GM18511 (cell line): Measurements from ENCODE around the gene GPC6.
"Not testable (repeated sequence)": the region's sequence is repeated elsewhere in the genome, so short reads cannot be mapped to it uniquely, and the experiment has no call there.

Experiments
- ATAC-seq: cut with Tn5 transposase; IDR thresholded peaks from one replicate; pipeline ENCODE4 v1.9.1; 2021; ENCODE audit warnings: mild to moderate bottlenecking, moderate library complexity; ENCODE audit not compliant: unreplicated experiment

Gene GPC6

GRCh38 chr13:93496117-93496516 is 269.5 kb downstream of the GPC6 start:
- ATAC-seq = not testable (repeated sequence)

- no peak for ATAC-seq
These were observed 270.5 kb downstream of the GPC6 start for GRCh38 chr13:93496985-93497673.

DNA sequence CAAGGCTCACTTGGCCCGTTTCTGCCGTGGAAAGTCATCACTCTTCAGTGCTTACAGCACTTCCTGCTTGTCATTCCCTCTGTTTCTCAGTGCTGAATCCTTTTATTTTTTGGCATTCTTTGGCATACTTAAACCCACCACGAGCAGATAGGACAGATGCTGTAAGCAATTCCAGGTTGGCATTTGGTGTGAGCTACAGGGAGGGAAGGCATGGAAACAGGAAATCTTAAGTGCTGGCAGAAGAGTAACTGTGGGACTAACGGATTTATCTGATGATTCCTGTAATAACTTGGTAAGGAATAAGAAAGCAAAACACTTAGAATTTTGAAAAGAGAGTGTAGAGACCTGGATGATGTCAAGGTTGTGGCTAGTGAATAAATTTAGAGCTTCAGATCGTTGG is 273.4 kb downstream of the GPC6 start:
- no peak for ATAC-seq

- no peak for ATAC-seq
These were observed 275.5 kb downstream of the GPC6 start for GRCh38 chr13:93502071-93502470.

DNA sequence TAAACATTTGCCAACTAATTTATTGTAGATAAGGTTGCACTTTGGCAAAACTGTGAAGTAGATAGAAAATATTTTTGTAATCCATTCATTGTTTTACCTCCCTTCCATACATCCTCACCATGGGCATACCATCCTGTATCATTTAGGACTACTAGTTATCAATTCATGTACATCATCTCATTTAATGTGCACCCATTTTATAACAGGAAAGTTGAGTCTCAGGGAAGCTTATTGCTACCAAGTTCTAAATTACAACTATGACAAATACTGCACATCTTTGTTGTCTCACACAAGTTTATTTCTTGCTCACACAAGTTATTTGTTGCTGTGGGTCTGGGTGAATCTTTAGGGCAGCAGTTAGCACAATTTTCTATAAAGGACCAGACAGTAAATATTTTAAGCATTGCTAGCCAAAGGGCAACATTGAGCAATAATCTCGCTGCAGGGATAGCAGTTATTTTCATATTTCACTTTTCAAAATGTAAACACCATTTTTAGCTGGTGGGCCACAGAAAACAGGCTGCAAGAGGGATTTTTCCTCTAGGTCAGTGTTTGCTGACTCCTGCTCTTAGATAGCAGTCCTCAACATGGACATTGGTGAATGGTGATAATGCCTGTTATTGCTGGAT is 276.5 kb downstream of the GPC6 start:
- no peak for ATAC-seq

- no peak for ATAC-seq
These were observed 278.7 kb downstream of the GPC6 start for GRCh38 chr13:93505104-93505952.

DNA sequence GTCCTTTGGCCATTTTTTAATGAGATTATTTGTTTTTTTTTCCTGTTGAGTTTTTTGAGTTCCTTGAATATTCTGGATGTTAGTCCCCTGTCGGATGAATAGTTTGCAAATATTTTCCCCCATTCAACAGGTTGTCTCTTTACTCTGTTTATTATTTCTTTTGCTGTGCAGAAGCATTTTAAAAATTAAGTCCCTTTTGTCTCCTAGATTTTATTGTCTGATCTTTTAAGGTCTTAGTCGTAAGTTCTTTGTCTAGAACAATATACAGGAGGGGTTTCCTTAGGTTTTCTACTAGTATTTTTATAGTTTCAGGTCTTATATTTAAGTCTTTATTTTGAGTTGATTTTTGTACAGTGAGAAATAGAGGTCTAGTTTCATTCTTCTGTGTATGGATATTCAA is 284.4 kb downstream of the GPC6 start:
- no peak for ATAC-seq

GRCh38 chr13:93515267-93515666 is 288.7 kb downstream of the GPC6 start:
- no peak for ATAC-seq

DNA sequence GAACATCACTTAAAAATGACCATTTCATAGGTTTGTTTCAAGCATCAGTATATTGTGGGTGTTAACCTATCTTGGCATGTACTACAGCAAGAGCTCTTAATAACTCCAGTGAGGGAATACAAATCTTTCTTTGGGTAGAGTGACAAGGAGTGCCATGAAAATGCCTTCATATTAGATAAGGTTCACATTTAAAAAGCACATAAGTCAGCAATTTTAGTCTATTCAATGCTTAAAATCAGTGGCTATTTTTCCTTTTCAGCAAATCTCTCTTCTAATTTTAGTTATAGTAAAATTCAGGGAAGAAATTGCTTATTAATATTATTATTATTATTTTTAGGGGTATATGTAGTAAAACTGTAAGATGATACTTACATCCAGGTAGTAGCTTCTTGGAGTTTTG is 291.1 kb downstream of the GPC6 start:
- ATAC-seq = no peak

DNA sequence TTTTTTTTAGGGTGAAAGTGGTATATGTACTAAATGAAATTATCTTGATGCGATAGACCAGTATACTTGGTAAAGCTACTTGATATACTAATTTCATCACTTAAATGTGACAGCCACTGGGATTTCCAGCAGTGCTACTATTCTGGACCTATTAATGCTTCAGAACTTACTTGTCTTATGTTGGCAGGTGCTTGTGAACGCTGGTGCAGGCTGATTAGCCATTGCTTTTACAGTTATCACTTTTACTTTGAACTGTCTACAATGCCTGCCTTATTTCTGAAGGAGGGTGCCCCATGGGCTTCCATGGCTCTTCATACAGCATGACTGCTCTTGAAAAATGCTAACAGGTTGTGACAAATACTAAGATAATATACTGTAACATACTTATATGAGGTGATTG is 294.7 kb downstream of the GPC6 start:
- no peak for ATAC-seq

DNA sequence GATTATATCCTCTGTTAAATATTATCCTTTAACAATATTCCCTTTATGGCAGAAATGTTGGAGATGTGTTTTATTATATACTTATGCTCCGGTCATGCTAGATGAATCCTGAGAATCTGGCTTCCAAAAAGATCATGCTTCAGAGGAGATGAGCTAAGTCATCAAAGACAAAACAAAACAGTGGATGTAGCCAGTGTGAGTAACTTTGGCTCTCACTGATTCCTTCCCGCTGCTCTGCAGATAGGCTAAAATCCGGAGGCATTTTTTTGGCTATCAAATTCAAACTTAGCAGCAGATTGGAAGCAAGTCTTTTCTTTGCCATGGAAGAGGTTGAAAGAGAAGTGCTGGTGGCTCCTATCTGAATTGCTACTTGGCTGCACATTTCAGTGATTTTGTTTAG is 295.9 kb downstream of the GPC6 start:
- no peak for ATAC-seq

GRCh38 chr13:93525087-93525486 is 298.5 kb downstream of the GPC6 start:
- ATAC-seq = no peak

GRCh38 chr13:93527748-93528297 is 301.2 kb downstream of the GPC6 start:
- no peak for ATAC-seq

DNA sequence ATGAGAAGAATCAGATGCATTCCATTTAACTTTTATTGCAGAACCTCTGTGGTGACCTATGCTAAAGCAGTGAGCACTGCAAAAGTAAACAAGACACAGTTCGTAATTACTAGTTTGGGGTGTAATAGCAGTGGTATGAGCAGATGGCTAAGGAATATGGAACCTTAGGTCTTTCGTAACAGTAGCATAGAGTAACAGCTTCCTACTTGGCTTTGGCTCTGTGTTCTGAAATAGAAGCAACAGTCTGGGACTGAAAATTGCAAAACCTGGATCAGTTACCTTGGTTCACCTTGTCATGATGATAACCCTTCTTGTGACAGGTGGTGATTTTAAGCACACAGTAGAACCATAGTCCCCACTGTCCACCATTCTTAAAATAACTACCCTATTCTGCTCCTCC is 303.4 kb downstream of the GPC6 start:
- no peak for ATAC-seq

- ATAC-seq = no peak
These were observed 307.6 kb downstream of the GPC6 start for GRCh38 chr13:93534181-93534700.

DNA sequence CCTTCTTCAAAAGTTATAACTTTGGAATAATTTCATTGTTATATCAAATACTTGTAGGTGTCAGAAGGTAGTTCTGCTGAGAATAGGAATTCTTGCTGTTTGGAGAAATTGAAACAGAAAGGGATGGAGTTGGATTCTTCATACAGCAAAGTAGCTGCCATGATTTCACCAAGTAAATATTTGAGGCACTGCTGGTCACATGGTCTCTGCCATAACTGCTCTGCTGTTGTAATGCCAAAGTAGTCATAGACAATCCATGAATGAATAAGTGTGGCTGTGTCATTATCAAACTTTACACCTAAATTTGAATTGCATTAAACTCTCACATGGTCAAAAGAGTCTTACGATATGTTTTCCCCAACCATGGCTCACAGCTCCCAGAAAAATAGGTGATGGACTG is 308.6 kb downstream of the GPC6 start:
- no peak for ATAC-seq

- no peak for ATAC-seq
These were observed 313.3 kb downstream of the GPC6 start for GRCh38 chr13:93539914-93540313.

GRCh38 chr13:93547886-93548285 is 321.3 kb downstream of the GPC6 start:
- ATAC-seq = no peak

DNA sequence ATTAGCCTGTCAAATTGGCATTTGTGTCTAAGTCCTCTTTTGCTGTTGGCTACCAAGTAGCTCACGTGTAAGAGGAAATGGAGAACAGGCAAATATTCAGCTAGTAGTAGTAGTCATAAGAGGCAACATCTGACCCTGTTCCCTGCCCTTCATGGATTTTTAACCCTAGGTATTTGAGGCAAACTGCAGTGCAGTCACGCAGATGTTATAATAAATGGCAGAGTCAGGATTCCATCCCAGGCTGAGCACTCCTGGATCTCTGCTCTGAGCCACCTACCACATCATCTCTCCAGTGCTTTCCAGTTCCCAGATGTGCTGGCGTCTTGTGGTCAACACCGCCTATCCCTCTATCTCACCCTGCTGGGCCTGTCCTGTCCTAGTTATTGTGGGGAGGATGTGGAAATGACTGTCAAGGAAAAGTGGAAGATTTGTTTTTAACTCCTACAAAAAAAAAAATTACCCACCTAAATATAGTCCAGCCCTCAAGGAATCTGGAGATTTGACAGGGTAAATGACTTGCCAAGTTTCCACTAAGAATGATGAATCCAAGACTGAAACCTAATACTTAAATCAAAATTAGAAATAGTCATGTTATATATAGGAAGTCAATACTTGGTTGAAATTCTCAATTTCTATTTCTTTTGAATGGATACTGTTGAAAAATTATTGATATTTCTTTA is 322.9 kb downstream of the GPC6 start:
- ATAC-seq = no peak

- ATAC-seq = no peak
These were observed 323.6 kb downstream of the GPC6 start for GRCh38 chr13:93550236-93550635.

DNA sequence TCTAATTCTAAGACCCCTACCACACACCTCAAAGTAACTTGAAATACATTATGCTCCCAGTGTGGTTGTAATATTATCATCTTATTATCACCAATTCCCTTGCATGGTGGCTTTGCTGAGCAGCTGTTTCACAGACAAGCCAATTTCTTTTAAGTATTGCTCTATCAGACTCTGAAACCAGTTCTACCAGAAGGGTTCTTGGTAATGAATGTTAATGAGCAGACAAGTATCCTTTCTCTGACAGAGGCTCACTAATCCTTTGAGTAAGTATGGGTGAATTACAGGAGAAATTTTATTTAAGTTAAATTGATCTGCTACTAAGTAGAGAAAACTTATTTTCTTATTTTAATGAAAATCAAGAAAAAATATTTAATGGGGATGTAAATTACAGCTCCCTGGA is 326.0 kb downstream of the GPC6 start:
- ATAC-seq = no peak
